GM18867 (cell line): ENCODE results near the gene TEX26.

Source experiments
- ATAC-seq: cut with Tn5 transposase; IDR thresholded peaks from one replicate; pipeline ENCODE4 v1.9.1; 2021; ENCODE audit warnings: mild to moderate bottlenecking, moderate library complexity; ENCODE audit not compliant: unreplicated experiment

TEX26 gene

DNA sequence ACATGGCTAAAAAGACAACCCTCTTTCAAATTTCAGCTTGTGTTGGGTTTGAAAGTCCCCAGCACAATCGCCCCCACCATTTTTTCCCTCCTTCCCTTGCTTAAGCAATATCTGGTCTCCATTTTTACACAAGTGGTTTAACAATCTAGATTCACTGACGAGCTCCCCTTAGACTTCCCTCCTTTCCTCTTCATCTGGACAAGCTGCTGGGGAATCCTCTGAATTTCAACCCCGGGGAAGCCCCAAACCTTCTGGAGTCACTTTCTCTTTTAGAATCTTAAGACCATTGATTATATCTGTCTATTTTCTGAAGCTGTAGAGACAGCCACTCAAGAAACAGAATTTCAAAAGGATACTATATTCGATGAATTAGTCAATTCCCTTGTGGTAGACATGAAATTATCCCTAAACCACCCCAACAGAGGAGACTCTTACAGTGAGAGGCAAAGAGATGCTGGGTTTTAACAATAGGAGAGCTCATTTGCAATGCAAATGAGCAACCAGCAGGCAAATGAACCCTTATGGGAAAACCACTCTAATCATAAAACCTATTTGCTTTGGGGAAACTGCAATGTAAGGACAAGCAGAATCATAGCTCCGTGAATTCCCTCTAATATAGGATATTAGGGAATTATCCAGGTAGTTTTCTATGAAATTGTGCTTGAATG lies 78.9 kb downstream of the TEX26 start:
- no peak for ATAC-seq

DNA sequence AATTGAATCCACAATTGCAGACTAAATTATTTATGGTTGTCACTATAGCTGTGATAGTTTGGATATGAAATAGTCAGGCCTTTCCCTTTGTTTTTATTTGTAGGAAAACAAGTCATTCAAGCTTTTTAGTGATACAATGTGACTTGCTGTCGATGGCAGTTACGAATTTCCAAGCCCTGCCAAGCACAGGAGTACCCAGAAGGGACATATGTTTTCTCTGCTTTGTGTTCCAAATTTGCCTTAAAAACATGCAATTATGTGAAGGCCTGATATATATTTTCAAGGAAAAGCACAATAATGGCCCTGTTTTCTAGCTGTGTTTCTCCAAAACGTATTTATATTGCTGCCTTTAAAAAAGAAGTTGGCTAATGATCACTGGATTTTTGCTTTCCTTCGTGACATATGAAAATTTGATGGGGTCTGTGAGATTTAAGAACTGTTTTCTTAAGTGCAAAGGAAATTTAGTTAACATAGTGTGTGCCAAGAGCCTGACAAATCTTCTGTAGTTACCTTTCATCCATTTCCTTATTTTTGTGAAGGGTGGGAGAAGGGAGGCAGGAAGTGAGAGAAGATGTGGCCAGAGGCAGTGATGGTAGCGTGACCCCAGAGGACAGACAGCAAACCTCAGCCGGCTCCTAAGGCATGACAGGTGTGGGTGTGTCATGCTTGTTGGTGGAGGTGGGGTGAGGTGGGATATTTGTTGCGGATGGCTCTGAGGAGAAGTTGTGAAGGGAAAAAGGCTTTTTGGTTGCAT lies 79.6 kb downstream of the TEX26 start:
- ATAC-seq, result peak; percentile 35

- ATAC-seq, result no peak
These were observed 80.2 kb downstream of the TEX26 start for GRCh38 chr13:31012655-31013024.

- no peak for ATAC-seq
These were observed 82.0 kb downstream of the TEX26 start for GRCh38 chr13:31014456-31014855.

GRCh38 chr13:31015199-31015598 lies 82.7 kb downstream of the TEX26 start:
- ATAC-seq, result no peak

GRCh38 chr13:31016342-31017325 lies 84.2 kb downstream of the TEX26 start:
- ATAC-seq, result no peak

DNA sequence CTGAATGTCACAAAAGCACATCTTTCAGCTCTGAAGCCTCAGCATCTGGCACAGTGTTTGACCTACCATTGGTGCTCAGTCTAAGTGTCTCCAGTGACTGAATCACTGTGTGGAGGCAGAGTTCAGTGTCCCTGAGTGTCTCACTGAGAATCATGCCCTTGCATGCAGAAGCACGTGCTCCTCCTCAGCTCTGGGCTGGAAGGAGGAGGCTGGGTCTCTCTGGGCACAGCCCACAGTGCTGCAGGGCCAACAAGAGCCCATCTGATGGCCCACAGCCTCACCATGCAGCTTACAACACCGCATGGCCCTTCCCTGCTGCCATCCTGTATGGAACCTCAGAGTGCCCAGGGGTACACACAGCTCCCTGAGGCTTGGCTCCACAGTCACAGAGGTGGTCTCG lies 86.1 kb downstream of the TEX26 start:
- no peak for ATAC-seq

GRCh38 chr13:31020996-31021395 lies 88.5 kb downstream of the TEX26 start:
- no peak for ATAC-seq

GRCh38 chr13:31022288-31022895 lies 89.9 kb downstream of the TEX26 start:
- no peak for ATAC-seq

DNA sequence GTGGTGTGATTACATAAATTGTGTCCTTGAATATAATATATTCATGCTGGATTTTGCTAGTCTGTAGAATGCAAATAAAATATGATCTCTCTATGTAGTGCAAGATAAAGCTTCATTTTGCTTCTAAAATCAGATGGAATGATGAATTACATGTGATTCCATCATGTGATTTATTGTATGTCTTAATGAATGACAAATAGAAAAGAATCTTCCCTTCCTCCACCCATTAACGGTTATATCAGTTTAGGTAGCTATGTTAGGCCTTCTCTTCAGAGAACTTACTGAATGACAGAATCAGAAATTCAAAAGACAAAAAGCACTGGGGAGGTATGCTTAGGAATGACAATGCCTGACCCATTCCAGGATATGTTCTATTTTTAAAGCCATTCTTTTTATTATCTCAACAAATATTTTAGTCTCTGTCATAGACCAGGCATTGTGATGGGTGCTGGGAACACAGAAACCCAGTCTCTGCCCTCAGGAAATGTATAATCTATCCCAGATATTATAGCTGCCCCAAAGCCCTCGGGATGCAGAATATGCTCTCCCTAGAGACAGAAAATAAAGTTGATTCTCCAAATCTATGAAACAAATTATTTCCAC lies 90.6 kb downstream of the TEX26 start:
- no peak for ATAC-seq
